Measurements from ENCODE around the gene NEXMIF. TPM values are rescaled to one million over a fixed set of nuclear protein-coding genes. Genes with fewer than 3 reads are reported as not detected.
"Not testable (repeated sequence)": the region's sequence is repeated elsewhere in the genome, so short reads cannot be mapped to it uniquely, and the experiment has no call there.

NEXMIF gene
- polyA plus RNA-seq (ENCODE audit: insufficient read length in 4 of 4), result 10 to 100 TPM in 1 of 4 donors, 1 to 10 TPM in 3; 2.5 to 10.8 (median 3.4) TPM

DNA sequence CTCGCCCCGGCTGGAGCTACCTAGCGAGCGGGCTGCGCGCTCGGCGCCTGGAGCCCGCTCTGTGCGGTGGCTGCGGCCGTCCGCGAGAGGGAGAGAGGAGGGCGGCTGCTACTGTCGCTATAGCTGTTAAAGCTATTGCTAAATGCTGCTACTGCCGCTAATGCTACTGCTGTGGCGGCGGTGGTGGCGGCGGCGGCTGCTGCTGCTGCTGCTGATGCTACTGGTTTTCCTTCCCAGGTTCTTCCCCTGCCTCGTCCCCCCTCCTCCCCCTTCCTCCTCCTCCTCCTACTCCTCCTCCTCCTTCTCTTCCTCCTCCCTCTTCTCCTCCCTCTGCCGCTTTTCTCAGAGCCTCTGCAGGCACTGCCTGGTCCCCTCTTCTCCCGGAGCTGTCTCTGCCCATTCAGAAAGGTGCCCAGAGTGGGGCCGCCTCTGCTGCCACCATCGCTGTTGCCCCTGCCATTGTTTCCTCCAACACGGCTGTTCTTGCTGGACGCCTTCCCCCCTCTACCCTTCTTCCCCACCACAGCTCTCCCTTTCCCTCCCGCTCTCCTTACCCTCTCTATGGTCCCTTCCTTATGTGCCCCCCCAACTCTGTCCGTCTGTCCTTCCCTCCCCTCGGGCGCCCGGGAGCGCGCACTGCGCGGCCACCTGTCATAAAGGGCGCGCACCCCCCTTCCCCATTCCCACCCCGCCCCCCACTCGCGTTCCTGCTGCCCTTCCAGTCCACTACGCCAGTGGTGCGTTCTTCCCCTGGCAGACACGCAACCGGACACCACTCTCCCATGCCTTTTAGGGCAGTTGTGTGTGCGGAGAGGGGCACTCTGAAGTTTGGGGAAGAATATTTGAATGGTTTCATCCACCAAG is at the start of gene NEXMIF:
TSS of gene NEXMIF (minus strand) at position 228 of the 864 bp plus-strand sequence.
- DNase-seq (ENCODE audit: low read depth in 4 of 4, low spot score in 3 of 4), result peak in 1 of 4 donors; percentile 19

DNA sequence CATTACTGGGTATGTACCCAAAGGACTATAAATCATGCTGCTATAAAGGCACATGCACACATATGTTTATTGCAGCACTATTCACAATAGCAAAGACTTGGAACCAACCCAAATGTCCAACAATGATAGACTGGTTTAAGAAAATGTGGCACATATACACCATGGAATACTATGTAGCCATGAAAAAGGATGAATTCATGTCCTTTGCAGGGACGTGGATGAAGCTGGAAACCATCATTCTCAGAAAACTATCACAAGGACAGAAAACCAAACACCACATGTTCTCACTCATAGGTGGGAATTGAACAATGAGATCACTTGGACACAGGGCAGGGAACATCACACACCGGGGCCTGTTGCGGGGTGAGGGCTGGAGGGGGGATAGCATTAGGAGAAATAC is 36.7 kb upstream of the NEXMIF start:
- DNase-seq (ENCODE audit: low read depth in 4 of 4, low spot score in 3 of 4), result not testable (repeated sequence)

GRCh38 chrX:74949717-74950116 is 24.5 kb upstream of the NEXMIF start:
- no peak for DNase-seq (ENCODE audit: low read depth in 4 of 4, low spot score in 3 of 4)

DNA sequence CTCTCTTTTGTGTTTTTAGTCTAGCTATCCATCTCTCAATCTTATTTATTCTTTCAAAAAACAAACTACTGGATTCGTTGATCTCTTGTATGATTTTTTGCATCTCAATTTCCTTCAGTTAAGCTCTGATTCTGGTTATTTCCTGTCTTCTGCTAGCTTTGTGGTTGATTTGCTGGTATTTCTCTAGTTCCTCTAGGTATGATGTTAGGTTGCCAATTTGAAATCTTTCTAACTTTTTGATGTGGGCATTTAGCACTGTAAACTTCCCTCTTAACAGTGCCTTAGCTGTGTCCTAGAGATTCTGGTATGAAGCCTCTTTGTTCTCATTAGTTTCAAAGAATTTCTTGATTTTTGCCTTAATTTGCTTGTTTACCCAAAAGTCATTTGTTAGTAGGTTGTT is 15.2 kb upstream of the NEXMIF start:
- no peak for DNase-seq (ENCODE audit: low read depth in 4 of 4, low spot score in 3 of 4)

GRCh38 chrX:74931214-74931613 is 6.0 kb upstream of the NEXMIF start:
- DNase-seq (ENCODE audit: low read depth in 4 of 4, low spot score in 3 of 4), result no peak

DNA sequence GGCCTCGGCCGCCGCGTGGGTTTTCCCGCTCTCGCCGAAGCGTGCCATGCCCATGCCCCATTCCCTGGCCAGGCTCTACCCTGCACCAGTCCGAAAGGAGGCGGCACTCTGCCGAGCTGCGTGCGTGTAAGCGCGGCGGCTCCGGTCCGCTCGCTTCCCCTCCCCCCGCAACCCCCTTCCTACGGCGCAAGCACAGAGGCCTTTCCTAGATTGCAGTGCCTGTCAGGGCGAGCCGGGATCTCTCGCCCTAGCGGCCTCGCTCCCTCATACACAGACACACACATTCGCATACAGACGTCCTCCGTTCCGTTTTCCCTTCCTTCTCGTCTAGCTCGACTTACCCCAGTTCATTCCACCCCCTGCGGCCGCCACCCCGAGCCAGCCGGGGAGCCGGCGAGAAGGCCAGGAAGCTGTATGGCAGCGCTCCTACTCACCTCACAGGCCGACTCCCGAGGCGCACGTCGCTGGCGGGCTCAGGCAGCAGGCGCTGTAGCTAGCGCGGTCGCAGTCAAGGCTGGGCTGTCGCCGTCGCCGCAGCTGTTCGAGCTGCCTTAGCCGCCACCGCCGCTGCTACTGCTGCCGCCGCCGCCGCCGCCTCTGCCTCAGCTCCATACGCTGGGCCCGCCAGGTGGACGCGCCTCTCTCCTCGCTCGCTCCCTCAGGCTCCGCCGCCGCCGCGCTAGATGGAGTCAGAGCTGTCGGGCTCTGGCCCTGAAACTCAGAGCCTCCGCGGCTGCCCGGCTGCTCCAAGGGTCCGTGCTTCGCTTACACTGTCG is 615 bp downstream of the NEXMIF start:
- DNase-seq (ENCODE audit: low read depth in 4 of 4, low spot score in 3 of 4), result peak in 1 of 4 donors; percentile 18

GRCh38 chrX:74923942-74924448 is 1.3 kb downstream of the NEXMIF start:
- peak in 1 of 4 donors; percentile 5 for DNase-seq (ENCODE audit: low read depth in 4 of 4, low spot score in 3 of 4)

- DNase-seq (ENCODE audit: low read depth in 4 of 4, low spot score in 3 of 4), result no peak
Measured at GRCh38 chrX:74922922-74923543, 2.2 kb downstream of the NEXMIF start.

- no peak for DNase-seq (ENCODE audit: low read depth in 4 of 4, low spot score in 3 of 4)
Measured at GRCh38 chrX:74911494-74911893, 13.8 kb downstream of the NEXMIF start.

DNA sequence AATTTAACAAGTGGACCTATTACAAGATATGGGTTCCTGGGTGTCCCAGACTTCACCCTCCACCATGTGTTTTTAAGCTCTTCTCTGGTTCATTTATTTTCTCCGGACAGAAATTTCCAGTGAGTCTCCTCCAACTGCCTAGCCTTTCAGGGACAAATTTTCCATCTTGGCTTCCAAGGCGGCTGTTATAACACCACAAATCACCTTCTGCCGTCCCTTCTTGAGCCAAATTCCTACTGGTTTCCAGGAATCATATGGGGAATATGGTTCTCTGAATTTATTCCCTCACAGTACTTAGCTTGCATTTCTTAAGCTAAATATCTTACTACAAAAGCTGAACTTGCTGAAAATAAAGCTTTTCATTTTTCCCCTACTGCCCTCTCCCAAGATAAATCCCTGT is 18.8 kb downstream of the NEXMIF start:
- no peak for DNase-seq (ENCODE audit: low read depth in 4 of 4, low spot score in 3 of 4)

GRCh38 chrX:74902806-74903205 is 22.4 kb downstream of the NEXMIF start:
- DNase-seq (ENCODE audit: low read depth in 4 of 4, low spot score in 3 of 4), result no peak

DNA sequence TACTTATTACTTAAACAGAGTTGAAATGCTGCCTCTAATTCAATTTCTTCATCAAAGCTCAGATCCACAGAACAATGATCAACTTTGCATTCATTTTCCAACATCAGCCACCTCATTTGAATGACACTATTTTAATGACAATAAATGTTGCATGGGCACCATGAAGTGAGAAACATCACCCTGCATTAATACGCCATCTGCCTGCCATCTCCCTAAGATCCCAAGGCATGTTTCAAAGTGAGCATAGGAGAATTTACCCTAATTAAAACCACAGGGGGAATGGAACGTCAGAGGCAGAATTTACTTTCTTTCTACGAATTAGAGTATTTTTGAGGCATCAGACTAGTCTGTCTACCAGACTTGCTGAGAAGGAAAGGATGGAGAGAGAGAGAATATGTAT is 32.7 kb downstream of the NEXMIF start:
- no peak for DNase-seq (ENCODE audit: low read depth in 4 of 4, low spot score in 3 of 4)

DNA sequence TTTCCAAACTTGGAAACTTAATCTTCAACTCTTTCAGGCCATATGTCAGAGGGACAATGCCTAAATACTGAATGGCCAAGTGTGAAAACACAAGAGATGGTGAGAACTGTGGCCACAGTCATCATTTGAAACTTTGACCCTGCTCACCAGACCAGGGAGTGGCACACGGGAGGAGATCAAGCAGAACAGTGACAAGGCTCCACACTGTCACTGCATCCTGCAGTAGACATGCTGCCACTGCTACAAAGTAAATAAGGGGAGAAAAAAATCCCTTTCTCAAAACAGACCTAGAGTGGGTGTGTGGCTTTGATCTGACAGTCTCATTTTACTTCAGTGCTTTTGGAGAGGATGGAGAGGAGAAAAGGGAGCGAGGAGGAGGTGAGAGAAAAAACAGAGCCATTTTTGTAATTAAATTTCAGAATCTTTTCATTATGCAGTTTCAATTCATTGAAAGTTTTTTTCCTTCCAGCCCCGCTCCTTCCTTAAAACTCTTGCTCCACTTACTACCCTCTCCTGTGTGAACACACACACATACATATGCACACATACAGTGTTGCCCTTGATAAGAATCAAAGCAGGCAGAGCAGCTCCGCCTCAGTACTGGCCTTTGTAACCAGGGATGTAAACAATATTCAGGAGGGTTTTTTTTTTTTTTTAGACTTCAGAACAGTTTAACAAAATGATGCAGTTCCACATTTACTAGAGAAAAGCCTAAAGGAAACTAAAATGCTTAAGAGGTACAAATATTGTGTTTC is 34.4 kb downstream of the NEXMIF start:
- DNase-seq (ENCODE audit: low read depth in 4 of 4, low spot score in 3 of 4), result no peak

GRCh38 chrX:74882383-74882782 is 42.9 kb downstream of the NEXMIF start:
- DNase-seq (ENCODE audit: low read depth in 4 of 4, low spot score in 3 of 4), result not testable (repeated sequence)

GRCh38 chrX:74865725-74866124 is 59.5 kb downstream of the NEXMIF start:
- no peak for DNase-seq (ENCODE audit: low read depth in 4 of 4, low spot score in 3 of 4)

DNA sequence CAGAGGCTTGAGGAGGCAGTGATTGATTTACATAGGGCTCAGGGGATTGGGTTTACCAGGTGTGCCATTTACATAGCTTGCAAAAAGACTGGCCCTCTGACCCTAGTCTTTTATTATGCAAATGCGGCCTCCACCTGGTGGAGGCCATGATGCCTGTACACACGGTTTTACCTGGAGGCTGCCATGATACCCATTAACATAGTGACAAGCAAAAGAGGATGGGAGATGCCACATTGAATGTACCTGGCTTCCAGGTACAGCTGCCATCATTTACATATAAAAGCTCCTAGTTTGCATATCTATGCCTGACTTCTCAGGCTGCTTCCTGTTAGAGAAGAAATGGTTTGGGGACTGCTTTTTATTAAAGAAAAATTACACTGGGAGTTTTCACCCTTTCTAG is 72.0 kb downstream of the NEXMIF start:
- no peak for DNase-seq (ENCODE audit: low read depth in 4 of 4, low spot score in 3 of 4)

GRCh38 chrX:74835566-74835965 is 89.7 kb downstream of the NEXMIF start:
- DNase-seq (ENCODE audit: low read depth in 4 of 4, low spot score in 3 of 4), result no peak

DNA sequence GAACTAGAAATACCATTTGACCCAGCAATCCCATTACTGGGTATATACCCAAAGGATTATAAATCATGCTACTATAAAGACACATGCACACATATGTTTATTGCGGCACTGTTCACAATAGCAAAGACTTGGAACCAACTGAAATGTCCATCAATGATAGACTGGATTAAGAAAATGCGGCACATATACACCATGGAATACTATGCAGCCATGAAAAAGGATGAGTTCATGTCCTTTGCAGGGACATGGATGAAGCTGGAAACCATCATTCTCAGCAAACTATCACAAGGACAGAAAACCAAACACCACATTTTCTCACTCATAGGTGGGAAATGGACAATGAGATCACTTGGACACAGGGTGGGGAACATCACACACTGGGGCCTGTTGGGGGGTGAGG is 105.5 kb downstream of the NEXMIF start:
- DNase-seq (ENCODE audit: low read depth in 4 of 4, low spot score in 3 of 4), result not testable (repeated sequence)

GRCh38 chrX:74814681-74815080 is 110.6 kb downstream of the NEXMIF start:
- no peak for DNase-seq (ENCODE audit: low read depth in 4 of 4, low spot score in 3 of 4)

DNA sequence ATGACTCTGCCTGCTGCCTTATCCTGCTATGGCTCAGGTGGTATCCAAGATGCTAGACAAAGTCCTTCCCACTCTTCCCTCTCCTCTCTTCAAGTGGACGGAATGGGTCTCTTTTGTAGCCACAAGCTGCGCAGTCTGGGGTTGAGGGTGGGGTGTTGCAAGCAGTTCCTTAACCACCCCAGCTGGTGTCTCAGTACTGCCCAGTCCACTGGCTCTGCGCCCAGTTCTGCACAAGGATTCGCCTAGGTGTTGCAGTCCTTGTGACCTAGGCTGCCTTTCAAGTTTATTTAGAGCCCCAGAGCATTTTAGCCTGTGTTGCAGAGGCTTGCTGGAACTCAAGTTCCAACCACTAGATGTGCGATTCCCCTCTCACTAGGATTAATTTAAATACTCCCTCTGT is 120.7 kb downstream of the NEXMIF start:
- no peak for DNase-seq (ENCODE audit: low read depth in 4 of 4, low spot score in 3 of 4)

Data from left renal pelvis (tissue), 4 donors.